ENCODE measurements around the gene SULT1A2. TPM values are rescaled to one million over a fixed set of nuclear protein-coding genes. Genes with fewer than 3 reads are reported as not detected.

SULT1A2 gene
- total RNA-seq, 1 experiment from 2014 or later: not detected

GRCh38 chr16:28573738-28574718 is 22.8 kb downstream of the SULT1A2 start:
- H3K36me3 ChIP-seq (ENCODE audit: control insufficient read depth, insufficient read depth, low read length): no peaks in the 10 kb centered on the region
- ChIA-PET CTCF (no interaction called here), POLR2A (no interaction called here)
- H3K27me3 ChIP-seq (ENCODE audit: control insufficient read depth, insufficient read depth, low read length): no peaks in the 10 kb centered on the region
- DNase-seq (ENCODE audit: low read depth, low spot score) (no peak), ATAC-seq (no peak)
- no peak for TF ChIP-seq REST (IDR thresholded peaks at IDR 0.05; ENCODE audit: insufficient read depth in 1 of 2, low read depth in 2 of 2, low read length in 1 of 2)
- TF ChIP-seq CTCF (IDR thresholded peaks at IDR 0.05): no peak
- no peak for TF ChIP-seq TCF7L2 (IDR thresholded peaks at IDR 0.05; ENCODE audit: low read depth, low read length)
- no peak for TF ChIP-seq POLR2AphosphoS5 (IDR thresholded peaks at IDR 0.05; ENCODE audit: low read depth, low read length)
- TF ChIP-seq SIN3A (IDR thresholded peaks at IDR 0.05; ENCODE audit: borderline replicate concordance, insufficient read depth, low read depth, low read length): no peak
- no peaks in the 10 kb centered on the region for H3K9me3 ChIP-seq (ENCODE audit: control insufficient read depth, insufficient read depth, low read depth, low read length)
- H3K27ac ChIP-seq (ENCODE audit: low read length): no peak overlapping the region
- intact Hi-C loops (cut with micrococcal nuclease; ENCODE audit: unreplicated experiment): no loop called here
- H3K4me1 ChIP-seq (ENCODE audit: control insufficient read depth, insufficient read depth, low read length): no peaks in the 10 kb centered on the region
- no TSS peak for BruUV-seq (replicated peaks)
- H3K4me3 ChIP-seq (ENCODE audit: low read depth in 2 of 2, low read length in 2 of 2): no peak overlapping the region
- in situ Hi-C loops (cut with HindIII; ENCODE audit: low pct_unique_long_range_greater_than_20kb, low sequenced_read_pairs): no loop called here

- TF ChIP-seq SIN3A (IDR thresholded peaks at IDR 0.05; ENCODE audit: borderline replicate concordance, insufficient read depth, low read depth, low read length) (no peak), TCF7L2 (IDR thresholded peaks at IDR 0.05; ENCODE audit: low read depth, low read length) (no peak), CTCF (IDR thresholded peaks at IDR 0.05) (no peak), REST (IDR thresholded peaks at IDR 0.05; ENCODE audit: insufficient read depth in 1 of 2, low read depth in 2 of 2, low read length in 1 of 2) (no peak), POLR2AphosphoS5 (IDR thresholded peaks at IDR 0.05; ENCODE audit: low read depth, low read length) (no peak)
- Histone ChIP-seq H3K9me3 (ENCODE audit: control insufficient read depth, insufficient read depth, low read depth, low read length) (no peaks in the 10 kb centered on the region), H3K4me3 (ENCODE audit: low read depth in 2 of 2, low read length in 2 of 2) (no peak overlapping the region), H3K27ac (ENCODE audit: low read length) (no peak overlapping the region), H3K36me3 (ENCODE audit: control insufficient read depth, insufficient read depth, low read length) (no peaks in the 10 kb centered on the region), H3K27me3 (ENCODE audit: control insufficient read depth, insufficient read depth, low read length) (no peaks in the 10 kb centered on the region), H3K4me1 (ENCODE audit: control insufficient read depth, insufficient read depth, low read length) (no peaks in the 10 kb centered on the region)
- ChIA-PET CTCF (no interaction called here), POLR2A (interaction anchor here (0.5 kb wide), 1 partner anchor 34 kb away, joined by 3 read pairs; no protein-coding TSS in a partner anchor)
- intact Hi-C loops (cut with micrococcal nuclease; ENCODE audit: unreplicated experiment): no loop called here
- in situ Hi-C loops (cut with HindIII; ENCODE audit: low pct_unique_long_range_greater_than_20kb, low sequenced_read_pairs): no loop called here
- no TSS peak for BruUV-seq (replicated peaks)
- DNase-seq (ENCODE audit: low read depth, low spot score): no peak
- ATAC-seq: peak; percentile 30; the same call in 1 of the 2 replicates
Measured at GRCh38 chr16:28572696-28573510, 23.9 kb downstream of the SULT1A2 start.

Data from Panc1 (cell line).